SK-N-SH treated with all-trans-retinoic acid at 6 μM for 48 hours (cell line): ENCODE measurements around the gene KIAA0319L.

Experiments used
- ATAC-seq: fragments of 200-7000 bp; cut with Tn5 transposase; 3 replicates; pipeline ENCODE4 v1.9.1; 2020; ENCODE audit warnings: mild to moderate bottlenecking, moderate library complexity
- ARNTL ChIP-seq: fragments of 450-650 bp; formaldehyde crosslinking; IDR thresholded peaks from 2 replicates; pipeline ENCODE4 v1.5.0; 2020; ENCODE audit warnings: low read depth, mild to moderate bottlenecking, moderate library complexity, borderline replicate concordance
- CSDC2 ChIP-seq: fragments of 250-450 bp; sonication (Bioruptor Pico); IDR thresholded peaks from 2 replicates; pipeline ENCODE4 v1.5.0; 2020; ENCODE audit warnings: mild to moderate bottlenecking, moderate library complexity
- GLIS3 ChIP-seq: fragments of 250-450 bp; sonication (Bioruptor Pico); IDR thresholded peaks from 2 replicates; pipeline ENCODE4 v1.5.0; 2020; ENCODE audit warnings: mild to moderate bottlenecking, moderate library complexity
- RARB ChIP-seq: fragments of 250-450 bp; sonication (Bioruptor Pico); IDR thresholded peaks from 2 replicates; pipeline ENCODE4 v1.8.0; 2021; ENCODE audit warnings: mild to moderate bottlenecking, moderate library complexity
- SNAI2 ChIP-seq: fragments of 250-450 bp; sonication (Bioruptor Pico); IDR thresholded peaks from 2 replicates; pipeline ENCODE4 v1.5.0; 2020; ENCODE audit warnings: mild to moderate bottlenecking, moderate library complexity
- TOX ChIP-seq: fragments of 250-450 bp; sonication (Bioruptor Pico); IDR thresholded peaks from 2 replicates; pipeline ENCODE4 v1.8.0; 2021; ENCODE audit warnings: mild to moderate bottlenecking, moderate library complexity, borderline replicate concordance
- TSHZ2 ChIP-seq: fragments of 250-450 bp; sonication (Bioruptor Pico); IDR thresholded peaks from 2 replicates; pipeline ENCODE4 v1.5.0; 2020; ENCODE audit warnings: mild to moderate bottlenecking, moderate library complexity
- ZFP30 ChIP-seq: fragments of 450-650 bp; formaldehyde crosslinking; IDR thresholded peaks from 2 replicates; pipeline ENCODE4 v1.5.0; 2022; ENCODE audit warnings: mild to moderate bottlenecking, moderate library complexity
- ZNF70 ChIP-seq: fragments of 450-650 bp; formaldehyde crosslinking; IDR thresholded peaks from 2 replicates; pipeline ENCODE4 v1.5.0; 2020; ENCODE audit warnings: mild to moderate bottlenecking, moderate library complexity
- TF ChIP-seq, protein P1 (sequence below): fragments of 250-450 bp; sonication (Bioruptor Pico); IDR thresholded peaks from 2 replicates; pipeline ENCODE4 v1.8.0; 2021; ENCODE audit warnings: low read depth, mild to moderate bottlenecking, moderate library complexity, borderline replicate concordance
- TF ChIP-seq, protein P2 (sequence below): fragments of 250-450 bp; sonication (Bioruptor Pico); IDR thresholded peaks from 2 replicates; pipeline ENCODE4 v1.8.0; 2020; ENCODE audit warnings: mild to moderate bottlenecking, moderate library complexity, borderline replicate concordance

KIAA0319L gene

GRCh38 chr1:35544976-35545375 lies 12.2 kb downstream of the KIAA0319L start:
- peak; percentile 63 for ATAC-seq
- TF ChIP-seq TSHZ2, result no peak

GRCh38 chr1:35539824-35540261 lies 17.4 kb downstream of the KIAA0319L start:
- ATAC-seq, result peak; percentile 84
- no peak for TF ChIP-seq ZFP30 (CRISPR knock-in tag)
- TF ChIP-seq, protein P1, sequence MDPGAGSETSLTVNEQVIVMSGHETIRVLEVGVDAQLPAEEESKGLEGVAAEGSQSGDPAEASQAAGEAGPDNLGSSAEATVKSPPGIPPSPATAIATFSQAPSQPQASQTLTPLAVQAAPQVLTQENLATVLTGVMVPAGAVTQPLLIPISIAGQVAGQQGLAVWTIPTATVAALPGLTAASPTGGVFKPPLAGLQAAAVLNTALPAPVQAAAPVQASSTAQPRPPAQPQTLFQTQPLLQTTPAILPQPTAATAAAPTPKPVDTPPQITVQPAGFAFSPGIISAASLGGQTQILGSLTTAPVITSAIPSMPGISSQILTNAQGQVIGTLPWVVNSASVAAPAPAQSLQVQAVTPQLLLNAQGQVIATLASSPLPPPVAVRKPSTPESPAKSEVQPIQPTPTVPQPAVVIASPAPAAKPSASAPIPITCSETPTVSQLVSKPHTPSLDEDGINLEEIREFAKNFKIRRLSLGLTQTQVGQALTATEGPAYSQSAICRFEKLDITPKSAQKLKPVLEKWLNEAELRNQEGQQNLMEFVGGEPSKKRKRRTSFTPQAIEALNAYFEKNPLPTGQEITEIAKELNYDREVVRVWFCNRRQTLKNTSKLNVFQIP, result no peak

- ATAC-seq, result peak; percentile 53
- no peak for TF ChIP-seq GLIS3 (CRISPR knock-in tag)
- no peak for TF ChIP-seq CSDC2 (CRISPR knock-in tag)
- no peak for TF ChIP-seq TSHZ2
- TF ChIP-seq ARNTL (CRISPR knock-in tag), result no peak
- no peak for TF ChIP-seq TOX (CRISPR knock-in tag)
These were observed 18.0 kb downstream of the KIAA0319L start for GRCh38 chr1:35539073-35539823.

DNA sequence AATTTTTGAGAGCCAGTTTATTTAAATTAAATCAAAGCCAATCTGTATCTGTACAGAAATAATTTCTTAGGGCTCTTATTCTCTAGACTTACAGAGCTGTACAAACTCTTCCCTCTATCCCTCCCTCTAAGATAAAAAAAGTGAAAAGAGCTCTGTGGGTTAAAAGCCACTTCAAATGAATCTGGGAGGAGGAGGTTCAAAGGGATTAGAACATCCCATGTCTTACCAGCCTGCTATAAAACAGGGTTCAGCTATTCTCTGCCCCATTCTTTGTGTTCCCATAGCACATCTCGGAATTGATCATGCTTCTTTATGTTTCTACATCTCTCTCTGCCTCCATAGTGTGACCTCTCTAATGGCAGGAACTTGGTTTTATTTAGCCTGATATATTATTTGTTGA lies 19.4 kb downstream of the KIAA0319L start:
- no peak for ATAC-seq
- TF ChIP-seq, protein P1, result no peak
- TF ChIP-seq RARB (CRISPR knock-in tag) (no peak), SNAI2 (CRISPR knock-in tag) (no peak), ARNTL (CRISPR knock-in tag) (no peak), ZNF70 (CRISPR knock-in tag) (no peak), ZFP30 (CRISPR knock-in tag) (no peak), TSHZ2 (no peak)
- TF ChIP-seq, protein P2, sequence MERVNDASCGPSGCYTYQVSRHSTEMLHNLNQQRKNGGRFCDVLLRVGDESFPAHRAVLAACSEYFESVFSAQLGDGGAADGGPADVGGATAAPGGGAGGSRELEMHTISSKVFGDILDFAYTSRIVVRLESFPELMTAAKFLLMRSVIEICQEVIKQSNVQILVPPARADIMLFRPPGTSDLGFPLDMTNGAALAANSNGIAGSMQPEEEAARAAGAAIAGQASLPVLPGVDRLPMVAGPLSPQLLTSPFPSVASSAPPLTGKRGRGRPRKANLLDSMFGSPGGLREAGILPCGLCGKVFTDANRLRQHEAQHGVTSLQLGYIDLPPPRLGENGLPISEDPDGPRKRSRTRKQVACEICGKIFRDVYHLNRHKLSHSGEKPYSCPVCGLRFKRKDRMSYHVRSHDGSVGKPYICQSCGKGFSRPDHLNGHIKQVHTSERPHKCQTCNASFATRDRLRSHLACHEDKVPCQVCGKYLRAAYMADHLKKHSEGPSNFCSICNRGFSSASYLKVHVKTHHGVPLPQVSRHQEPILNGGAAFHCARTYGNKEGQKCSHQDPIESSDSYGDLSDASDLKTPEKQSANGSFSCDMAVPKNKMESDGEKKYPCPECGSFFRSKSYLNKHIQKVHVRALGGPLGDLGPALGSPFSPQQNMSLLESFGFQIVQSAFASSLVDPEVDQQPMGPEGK (CRISPR knock-in tag), result no peak
- TF ChIP-seq, all 23 proteins: peak for 0
